MM.1S (cell line): ENCODE measurements around the gene CREB3L4.

ENCODE experiments used
- DNase-seq: peaks from one replicate; pipeline ENCODE4 v3.0.0-alpha.2; 2015
- H2AFZ ChIP-seq: fragments of 300-600 bp; sonication (generic); 2 replicates; pipeline ENCODE4 v1.6.0; 2016; ENCODE audit warnings: antibody characterized with exemption, low read length
- H3F3A ChIP-seq: fragments of 300-600 bp; sonication (generic); 2 replicates; pipeline ENCODE4 v1.6.1; 2016; ENCODE audit warnings: mild to moderate bottlenecking, antibody characterized with exemption, low read length, moderate library complexity, mixed read lengths; ENCODE audit not compliant: insufficient read depth
- H3K27ac ChIP-seq: fragments of 300-600 bp; sonication (generic); 2 replicates; pipeline ENCODE4 v1.5.1; 2016; ENCODE audit warnings: mild to moderate bottlenecking, low read length
- H3K27me3 ChIP-seq: fragments of 300-600 bp; sonication (generic); replicated peaks from 2 replicates; pipeline ENCODE4 v1.6.0; 2016; ENCODE audit warnings: low read length; ENCODE audit not compliant: insufficient read depth
- H3K36me3 ChIP-seq: fragments of 300-600 bp; sonication (generic); replicated peaks from 2 replicates; pipeline ENCODE4 v1.6.1; 2016; ENCODE audit warnings: mild to moderate bottlenecking, low read length, mixed read lengths; ENCODE audit not compliant: insufficient read depth
- H3K4me1 ChIP-seq: fragments of 300-600 bp; sonication (generic); 2 replicates; pipeline ENCODE4 v1.6.1; 2016; ENCODE audit warnings: low read length, mixed read lengths
- H3K4me2 ChIP-seq: fragments of 300-600 bp; sonication (generic); 2 replicates; pipeline ENCODE4 v1.6.0; 2016; ENCODE audit warnings: low read depth, low read length
- H3K4me3 ChIP-seq: fragments of 300-600 bp; sonication (generic); 2 replicates; pipeline ENCODE4 v1.5.1; 2016; ENCODE audit warnings: low read length, mixed read lengths
- H3K79me2 ChIP-seq: fragments of 300-600 bp; sonication (generic); 2 replicates; pipeline ENCODE4 v1.6.1; 2016; ENCODE audit warnings: mixed run types, low read length, mixed read lengths
- H3K9ac ChIP-seq: fragments of 300-600 bp; sonication (generic); 2 replicates; pipeline ENCODE4 v1.6.1; 2016; ENCODE audit warnings: low read length, mixed read lengths
- H3K9me2 ChIP-seq: fragments of 300-600 bp; sonication (generic); replicated peaks from 2 replicates; pipeline ENCODE4 v1.6.1; 2016; ENCODE audit warnings: mild to moderate bottlenecking, low read length, mixed read lengths; ENCODE audit not compliant: insufficient read depth
- H3K9me3 ChIP-seq: fragments of 300-600 bp; sonication (generic); replicated peaks from 2 replicates; pipeline ENCODE4 v1.6.1; 2016; ENCODE audit warnings: mild to moderate bottlenecking, low read length, mixed read lengths; ENCODE audit not compliant: insufficient read depth
- H4K20me1 ChIP-seq: fragments of 300-600 bp; sonication (generic); 2 replicates; pipeline ENCODE4 v1.6.1; 2016; ENCODE audit warnings: mild to moderate bottlenecking, low read length, moderate library complexity, mixed read lengths; ENCODE audit not compliant: insufficient read depth
- CTCF ChIP-seq: fragments of 300-600 bp; sonication (generic); IDR thresholded peaks from 2 replicates; pipeline ENCODE4 v1.5.1; 2016; ENCODE audit warnings: antibody characterized with exemption, low read length, mixed read lengths
- EZH2 ChIP-seq: fragments of 300-600 bp; sonication (generic); optimal IDR thresholded peaks from 2 replicates; pipeline ENCODE3; 2017; ENCODE audit warnings: low read depth, mild to moderate bottlenecking, antibody characterized with exemption, low read length, mixed read lengths
- EZH2phosphoT487 ChIP-seq: fragments of 300-600 bp; sonication (generic); IDR thresholded peaks from 2 replicates; pipeline ENCODE4 v1.6.1; 2018; ENCODE audit warnings: antibody characterized with exemption, low read length

CREB3L4 gene

GRCh38 chr1:153951183-153951582 lies 16.5 kb upstream of the CREB3L4 start:
- no peak overlapping the region for H3K27ac ChIP-seq
- no peaks in the 10 kb centered on the region for H4K20me1 ChIP-seq
- no peak overlapping the region for H2AFZ ChIP-seq
- DNase-seq, result no peak
- no peaks in the 10 kb centered on the region for H3K9me3 ChIP-seq
- H3K79me2 ChIP-seq, result peaks cover 36% of the 10 kb centered on the region
- peaks cover 17% of the 10 kb centered on the region for H3F3A ChIP-seq
- 0 out of 2 replicates have a peak, but pooled peaks cover 7% of the 10 kb centered on the region for H3K36me3 ChIP-seq
- no peak overlapping the region for H3K4me2 ChIP-seq
- TF ChIP-seq CTCF (no peak), EZH2 (no peak)
- H3K4me1 ChIP-seq, result peaks cover 8% of the 10 kb centered on the region
- no peak overlapping the region for H3K4me3 ChIP-seq
- no peaks in the 10 kb centered on the region for H3K9me2 ChIP-seq
- H3K9ac ChIP-seq, result no peak overlapping the region
- H3K27me3 ChIP-seq, result no peaks in the 10 kb centered on the region

- H3K9me2 ChIP-seq, result no peaks in the 10 kb centered on the region
- no peak for DNase-seq
- H3K4me2 ChIP-seq, result no peak overlapping the region
- H4K20me1 ChIP-seq, result no peaks in the 10 kb centered on the region
- H3F3A ChIP-seq, result peaks cover 14% of the 10 kb centered on the region
- no peak overlapping the region for H2AFZ ChIP-seq
- 0 out of 2 replicates have a peak, but pooled peaks cover 7% of the 10 kb centered on the region for H3K36me3 ChIP-seq
- no peak overlapping the region for H3K4me3 ChIP-seq
- H3K9me3 ChIP-seq, result no peaks in the 10 kb centered on the region
- peaks cover 12% of the 10 kb centered on the region for H3K4me1 ChIP-seq
- no peak for TF ChIP-seq CTCF
- TF ChIP-seq EZH2phosphoT487, result no peak
- no peak for TF ChIP-seq EZH2
- no peak overlapping the region for H3K27ac ChIP-seq
- H3K9ac ChIP-seq, result no peak overlapping the region
- peaks cover 42% of the 10 kb centered on the region for H3K79me2 ChIP-seq
- no peaks in the 10 kb centered on the region for H3K27me3 ChIP-seq
Measured at GRCh38 chr1:153951801-153952200, 15.9 kb upstream of the CREB3L4 start.

GRCh38 chr1:153953859-153954365 lies 13.8 kb upstream of the CREB3L4 start:
- no peaks in the 10 kb centered on the region for H3K27me3 ChIP-seq
- H3K79me2 ChIP-seq, result peaks cover 58% of the 10 kb centered on the region
- H3K9me2 ChIP-seq, result no peaks in the 10 kb centered on the region
- H3K4me3 ChIP-seq, result no peak overlapping the region
- peaks cover 6% of the 10 kb centered on the region; the same call in 1 of the 2 replicates for H3F3A ChIP-seq
- H4K20me1 ChIP-seq, result no peaks in the 10 kb centered on the region
- no peak overlapping the region for H3K4me2 ChIP-seq
- H3K9me3 ChIP-seq, result no peaks in the 10 kb centered on the region
- no peak overlapping the region for H3K9ac ChIP-seq
- H3K4me1 ChIP-seq, result peaks cover 16% of the 10 kb centered on the region
- H3K27ac ChIP-seq, result no peak overlapping the region
- H2AFZ ChIP-seq, result no peak overlapping the region
- 0 out of 2 replicates have a peak, but pooled peaks cover 7% of the 10 kb centered on the region for H3K36me3 ChIP-seq
- TF ChIP-seq CTCF (no peak), EZH2 (no peak), EZH2phosphoT487 (no peak)
- DNase-seq, result no peak
